GM12872 (cell line): ENCODE data around the gene CYP11A1.
A peak's percentile ranks its signal among the peaks of the same experiment; 100 is the strongest.

Experiments used
- CTCF ChIP-seq: IDR thresholded peaks from 3 replicates; pipeline ENCODE4 v1.5.1; 2011; ENCODE audit warnings: low read depth, mild to moderate bottlenecking, low read length, moderate library complexity; ENCODE audit not compliant: insufficient read depth

Gene CYP11A1

GRCh38 chr15:74384881-74385643, 17.6 kb upstream of the CYP11A1 start:
- no peak for TF ChIP-seq CTCF

- no peak for TF ChIP-seq CTCF
Observed at GRCh38 chr15:74384566-74384880, 17.1 kb upstream of the CYP11A1 start.

GRCh38 chr15:74383695-74384565, 16.5 kb upstream of the CYP11A1 start:
- TF ChIP-seq CTCF: no peak

- TF ChIP-seq CTCF: no peak
Observed at GRCh38 chr15:74383286-74383685, 15.8 kb upstream of the CYP11A1 start.

GRCh38 chr15:74382004-74382816, 14.8 kb upstream of the CYP11A1 start:
- TF ChIP-seq CTCF: peak; percentile 93

- no peak for TF ChIP-seq CTCF
Observed at GRCh38 chr15:74381481-74381880, 14.0 kb upstream of the CYP11A1 start.

- TF ChIP-seq CTCF: no peak
Observed at GRCh38 chr15:74381190-74381453, 13.7 kb upstream of the CYP11A1 start.
